ENCODE data around the gene PDE6H.

DNA sequence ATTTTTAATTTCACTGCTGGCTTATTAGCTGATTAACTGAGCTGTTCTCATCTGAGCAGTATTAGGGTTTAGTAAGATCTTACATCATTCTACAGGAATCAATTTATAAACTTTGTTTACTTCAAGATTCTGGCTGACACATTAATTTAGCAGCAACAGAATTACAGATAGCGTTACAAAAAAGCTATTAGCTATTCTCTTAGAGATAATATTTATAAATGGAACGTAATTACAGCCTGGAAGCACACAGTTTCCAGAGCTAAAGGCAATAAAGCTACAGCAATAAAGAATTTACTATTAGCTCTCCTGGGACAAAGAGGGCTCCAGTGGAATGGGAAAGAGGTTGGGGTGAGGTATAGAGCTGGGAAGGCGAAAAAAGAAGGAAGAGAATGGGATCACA, 34.7 kb downstream of the PDE6H start:
- TF ChIP-seq POLR2A (IDR thresholded peaks at IDR 0.05; ENCODE audit: low read depth, low read length) (no peak), POLR2AphosphoS5 (IDR thresholded peaks at IDR 0.05; ENCODE audit: low read depth, low read length) (no peak), TAF1 (IDR thresholded peaks at IDR 0.05; ENCODE audit: low read depth, low read length) (no peak), POU2F2 (IDR thresholded peaks at IDR 0.05; ENCODE audit: low read depth, low read length) (no peak), SPI1 (IDR thresholded peaks at IDR 0.05; ENCODE audit: low read depth, low read length) (no peak)
